Right lobe of liver (tissue), 6 donors: ENCODE measurements around the gene LDLRAD4. TPM values are rescaled to one million over a fixed set of nuclear protein-coding genes. Genes with fewer than 3 reads are reported as not detected.

Source experiments
- ATAC-seq, 4 donors: fragments of 200-7000 bp; cut with Tn5 transposase; one replicate each; pipeline ENCODE4 v1.9.1; 2020; ENCODE audit warnings: mild to moderate bottlenecking in 4 of 4, moderate library complexity in 4 of 4
- DNase-seq, 3 donors: peaks; one replicate each; pipeline ENCODE4 v3.0.0-alpha.2; 2020
- H3K27ac ChIP-seq, 3 donors: fragments of 200-600 bp; one replicate each; pipeline ENCODE4 v1.8.0; 2022
- H3K27me3 ChIP-seq, 2 donors: fragments of 200-600 bp; one replicate each; pipeline ENCODE4 v1.8.0; 2022
- H3K36me3 ChIP-seq, 4 donors: fragments of 200-600 bp; sonication (generic) in 1 of 4; one replicate each; pipeline versions ENCODE4 v1.5.1 to v1.8.0; 2017 to 2022; ENCODE audit warnings: control low read depth in 1 of 4
- H3K4me1 ChIP-seq, 4 donors: fragments of 200-600 bp; sonication (generic) in 1 of 4; one replicate each; pipeline versions ENCODE4 v1.5.1 to v1.8.0; 2017 to 2022; ENCODE audit warnings: control low read depth in 1 of 4
- H3K4me3 ChIP-seq, 3 donors: fragments of 200-600 bp; one replicate each; pipeline ENCODE4 v1.8.0; 2022
- H3K9me3 ChIP-seq, 4 donors: fragments of 200-600 bp; sonication (generic) in 1 of 4; one replicate each; pipeline versions ENCODE4 v1.5.1 to v1.8.0; 2017 to 2022; ENCODE audit warnings: control low read depth in 1 of 4
- CTCF ChIP-seq, 4 donors: fragments of 200-600 bp in 3 of 4; fragments of 450-650 bp in 1 of 4; IDR thresholded peaks; one replicate each; pipeline versions ENCODE4 v1.5.1 to v1.8.0; 2016 to 2022; ENCODE audit warnings: antibody characterized with exemption in 4 of 4, mild to moderate bottlenecking in 2 of 4
- POLR2A ChIP-seq: fragments of 450-650 bp; IDR thresholded peaks from one replicate; pipeline ENCODE4 v1.6.1; 2017; ENCODE audit warnings: antibody characterized with exemption, mild to moderate bottlenecking
- WGBS: methylation state at CpG from one replicate; pipeline ENCODE4 v1.1.6; 2018; ENCODE audit warnings: low coverage, low lambda C conversion rate; ENCODE audit not compliant: insufficient coverage; ENCODE audit errors: missing lambda C conversion rate; 5-methylcytosine and 5-hydroxymethylcytosine counted together
- intact Hi-C, 2 donors: fragments of 100-400 bp; cut with DNase I; formaldehyde crosslinking; loops; one replicate each; pipeline versions ENCODE4 v1.11.2 to v1.14.1; 2022
- total RNA-seq, 6 experiments: library from RNA; depleted of rRNA in 2 of 6; stranded (reverse); fragments of >200 nt in 2 of 6; fragmentation: NEBNext Ultra II Directional in 3 of 6; extraction: Animal tissue kit (Norgen Biotek cat#: 25700) in 3 of 6; gene quantifications; one replicate each; pipeline versions ENCODE4 v1.1.0 to v1.2.4, GENCODE V29; 2016 to 2023
- donor health status: DM: no; HTN: yes; CAD: no.
- donor health status: DM: no; HTN: no; CAD: no.
- donor health status: DM: no; HTN: no; CAD: no.
- donor health status: DM: no; HTN: yes; CAD: no.
- donor health status: DM: no; HTN: yes; CAD: no.

The LDLRAD4 gene
- total RNA-seq, 6 experiments from 2014 or later, result 10.6 to 66.4 (median 18.7) TPM

- intact Hi-C loops, result no loop called here
- no peak for DNase-seq
- no peaks in the 10 kb centered on the region for H3K9me3 ChIP-seq
Measured at GRCh38 chr18:13572721-13573120, 354.2 kb downstream of the LDLRAD4 start.

GRCh38 chr18:13573750-13574149 is 355.2 kb downstream of the LDLRAD4 start:
- H3K4me1 ChIP-seq, result no peaks in the 10 kb centered on the region
- ATAC-seq (no peak), DNase-seq (no peak)
- no peak for TF ChIP-seq CTCF (IDR thresholded peaks at IDR 0.05)
- no peak for TF ChIP-seq POLR2A
- H3K4me3 ChIP-seq, result no peak overlapping the region
- intact Hi-C loops, result no loop called here
- WGBS, result 92% methylated on average over 6 of the region's 7 CpGs
- no peaks in the 10 kb centered on the region for H3K27me3 ChIP-seq
- no peaks in the 10 kb centered on the region for H3K36me3 ChIP-seq
- no peak overlapping the region for H3K27ac ChIP-seq
- no peaks in the 10 kb centered on the region for H3K9me3 ChIP-seq

More at GRCh38 chr18:13572721-13573120, 354.2 kb downstream of the LDLRAD4 start:
- no peak overlapping the region for H3K4me3 ChIP-seq
- ATAC-seq, result no peak
- no peaks in the 10 kb centered on the region for H3K27me3 ChIP-seq
- WGBS, result 93% methylated on average over 6 of the region's 7 CpGs
- no peaks in the 10 kb centered on the region for H3K4me1 ChIP-seq
- TF ChIP-seq CTCF (IDR thresholded peaks at IDR 0.05), result no peak
- TF ChIP-seq POLR2A, result no peak
- no peak overlapping the region for H3K27ac ChIP-seq
- H3K36me3 ChIP-seq, result no peaks in the 10 kb centered on the region

- Histone ChIP-seq H3K4me3 (no peak overlapping the region), H3K4me1 (no peaks in the 10 kb centered on the region), H3K9me3 (no peaks in the 10 kb centered on the region), H3K27ac (no peak overlapping the region), H3K27me3 (no peaks in the 10 kb centered on the region), H3K36me3 (no peaks in the 10 kb centered on the region)
- ATAC-seq, result no peak
- TF ChIP-seq POLR2A (no peak), CTCF (IDR thresholded peaks at IDR 0.05) (no peak)
- DNase-seq, result no peak
- intact Hi-C loops, result no loop called here
- WGBS, result 96% methylated on average over 3 of the region's 10 CpGs
Measured at GRCh38 chr18:13574355-13574754, 355.8 kb downstream of the LDLRAD4 start.

DNA sequence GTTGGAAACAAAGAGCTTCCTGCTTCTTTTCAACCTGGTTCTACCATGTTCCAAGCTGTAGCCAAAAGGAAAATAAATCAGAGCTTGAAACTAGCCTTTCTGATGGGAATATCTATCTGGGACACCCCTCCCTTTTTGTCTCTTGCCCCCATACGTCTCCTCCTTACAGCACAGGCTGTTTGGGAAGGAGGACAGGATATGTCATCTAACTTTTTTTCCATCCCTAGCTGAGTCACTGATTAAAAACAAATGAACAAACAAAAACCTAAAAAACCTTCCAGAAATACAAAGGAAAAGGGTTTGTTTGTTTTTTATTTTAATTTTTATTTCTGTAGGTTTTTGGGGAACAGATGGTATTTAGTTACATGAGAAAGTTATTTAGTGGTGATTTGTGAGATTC is 356.2 kb downstream of the LDLRAD4 start:
- Histone ChIP-seq H3K27ac (no peak overlapping the region), H3K4me3 (no peak overlapping the region), H3K9me3 (no peaks in the 10 kb centered on the region), H3K4me1 (no peaks in the 10 kb centered on the region), H3K27me3 (no peaks in the 10 kb centered on the region), H3K36me3 (no peaks in the 10 kb centered on the region)
- DNase-seq, result no peak
- TF ChIP-seq POLR2A (no peak), CTCF (IDR thresholded peaks at IDR 0.05) (no peak)
- ATAC-seq, result no peak
- intact Hi-C loops, result no loop called here
- WGBS, result 50% methylated on average over 1 of the region's 1 CpG

DNA sequence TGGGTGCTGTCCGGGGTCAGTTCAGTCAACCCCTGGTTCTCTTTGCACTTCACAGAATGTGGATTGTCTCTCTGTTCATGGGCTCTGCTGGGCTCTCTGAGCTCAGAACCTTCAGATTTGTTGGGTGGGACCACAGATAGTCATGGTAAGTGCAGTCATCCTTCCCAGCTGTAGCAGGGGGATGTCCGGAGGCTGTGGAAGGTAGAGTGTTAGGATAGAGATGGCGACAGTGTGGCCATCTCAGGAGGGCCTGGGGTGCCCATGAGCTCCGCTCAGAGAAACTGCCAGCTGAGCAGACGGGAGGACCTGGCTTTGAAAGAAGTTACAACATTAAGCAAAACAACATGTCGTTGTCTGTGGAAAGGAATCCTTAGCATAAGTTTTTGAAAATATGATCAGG is 358.0 kb downstream of the LDLRAD4 start:
- WGBS, result 88% methylated on average over 6 of the region's 6 CpGs

More for the DNA sequence above, 358.0 kb downstream of the LDLRAD4 start:
- TF ChIP-seq CTCF (IDR thresholded peaks at IDR 0.05) (no peak), POLR2A (no peak)
- Histone ChIP-seq H3K4me3 (no peak overlapping the region), H3K27ac (no peak overlapping the region), H3K9me3 (no peaks in the 10 kb centered on the region), H3K4me1 (no peaks in the 10 kb centered on the region), H3K27me3 (no peaks in the 10 kb centered on the region), H3K36me3 (no peaks in the 10 kb centered on the region)
- intact Hi-C loops, result no loop called here
- ATAC-seq, result no peak
- DNase-seq, result no peak
